Neural cell (in vitro differentiated cells): Measurements from ENCODE around the gene SV2C. TPM values are rescaled to one million over a fixed set of nuclear protein-coding genes. Genes with fewer than 3 reads are reported as not detected.

Experiments used
- H2AFZ ChIP-seq: fragments of 200-600, 300-800 bp; sonication (generic), shearing (Covaris generic); 2 replicates; pipeline ENCODE4 v1.6.0; 2014; ENCODE audit warnings: low read depth, mild to moderate bottlenecking, antibody characterized with exemption, low read length, moderate library complexity
- H3F3A ChIP-seq: fragments of 200-600 bp; shearing (Covaris generic); 2 replicates; pipeline ENCODE4 v1.6.1; 2016; ENCODE audit warnings: mild to moderate bottlenecking, moderate library complexity, mixed read lengths, antibody characterized with exemption, low read length; ENCODE audit not compliant: insufficient read depth, poor library complexity, severe bottlenecking
- H3K27ac ChIP-seq: fragments of 200-600, 300-800 bp; sonication (generic), shearing (Covaris generic); 2 replicates; pipeline ENCODE4 v1.5.1; 2014; ENCODE audit warnings: mild to moderate bottlenecking, low read length, moderate library complexity
- H3K27me3 ChIP-seq: fragments of 300-800, 200-600 bp; sonication (generic), shearing (Covaris generic); 2 replicates; pipeline ENCODE4 v1.6.0; 2014; ENCODE audit warnings: mild to moderate bottlenecking, low read depth, low read length, moderate library complexity; ENCODE audit not compliant: insufficient read depth
- H3K36me3 ChIP-seq: fragments of 300-800, 200-600 bp; sonication (generic), shearing (Covaris generic); 2 replicates; pipeline ENCODE4 v1.5.1; 2014; ENCODE audit warnings: mild to moderate bottlenecking, antibody characterized with exemption, low read length, moderate library complexity; ENCODE audit not compliant: insufficient read depth
- H3K4me2 ChIP-seq: fragments of 300-800, 200-600 bp; sonication (generic), shearing (Covaris generic); 2 replicates; pipeline ENCODE4 v1.6.0; 2014; ENCODE audit warnings: mild to moderate bottlenecking, low read length
- H3K4me3 ChIP-seq: fragments of 300-800, 200-600 bp; sonication (generic), shearing (Covaris generic); 2 replicates; pipeline ENCODE4 v1.5.1; 2014; ENCODE audit warnings: mild to moderate bottlenecking, low read length, moderate library complexity
- H3K79me2 ChIP-seq: fragments of 200-600 bp; shearing (Covaris generic); replicated peaks from 2 replicates; pipeline ENCODE4 v1.6.0; 2014; ENCODE audit warnings: mild to moderate bottlenecking, low read length, moderate library complexity; ENCODE audit not compliant: insufficient read depth
- H3K9ac ChIP-seq: fragments of 300-800, 200-600 bp; sonication (generic), shearing (Covaris generic); 2 replicates; pipeline ENCODE4 v1.6.1; 2016; ENCODE audit warnings: mild to moderate bottlenecking, low read length, mixed read lengths
- H3K9me2 ChIP-seq: fragments of 200-600 bp; shearing (Covaris generic); 2 replicates; pipeline ENCODE4 v1.6.1; 2016; ENCODE audit warnings: mild to moderate bottlenecking, low read length, mixed read lengths; ENCODE audit not compliant: insufficient read depth
- H3K9me3 ChIP-seq: fragments of 200-600, 300-800 bp; sonication (generic), shearing (Covaris generic); 2 replicates; pipeline ENCODE4 v1.6.1; 2016; ENCODE audit warnings: mild to moderate bottlenecking, mixed run types, low read length, moderate library complexity, mixed read lengths
- H4K20me1 ChIP-seq: fragments of 200-600 bp; shearing (Covaris generic); 2 replicates; pipeline ENCODE4 v1.6.1; 2016; ENCODE audit warnings: mild to moderate bottlenecking, mixed run types; ENCODE audit not compliant: insufficient read depth
- EP300 ChIP-seq: fragments of 450-650 bp; conservative IDR thresholded peaks from 2 replicates; pipeline ENCODE4 v1.6.1; 2014; ENCODE audit warnings: antibody characterized with exemption, mild to moderate bottlenecking, moderate library complexity; ENCODE audit not compliant: poor library complexity, severe bottlenecking
- EZH2 ChIP-seq: fragments of 200-600, 300-800 bp; shearing (Covaris generic), sonication (generic); IDR thresholded peaks from 2 replicates; pipeline ENCODE4 v1.6.1; 2014; ENCODE audit warnings: antibody characterized with exemption, low read length, borderline replicate concordance, mild to moderate bottlenecking; ENCODE audit not compliant: insufficient read depth, poor library complexity, severe bottlenecking
- POLR2AphosphoS5 ChIP-seq: IDR thresholded peaks from 2 replicates; pipeline ENCODE4 v1.6.1; 2012
- TAF1 ChIP-seq: IDR thresholded peaks from 2 replicates; pipeline ENCODE4 v1.6.1; 2012; ENCODE audit warnings: low read depth
- polyA plus RNA-seq: library from polyadenylated mRNA; depleted of rRNA; stranded (reverse); fragments of >200 nt; gene quantifications from 2 replicates; pipeline ENCODE4 v1.2.3, GENCODE V29; 2014
- TF ChIP-seq, protein P1 (sequence below): IDR thresholded peaks from 2 replicates; pipeline ENCODE4 v1.6.1; 2012; ENCODE audit warnings: borderline replicate concordance
- TF ChIP-seq, protein P2 (sequence below): fragments of 450-650 bp; IDR thresholded peaks from 2 replicates; pipeline ENCODE4 v1.5.1; 2014; ENCODE audit warnings: antibody characterized with exemption, mild to moderate bottlenecking, moderate library complexity; ENCODE audit not compliant: poor library complexity, severe bottlenecking

SV2C gene
- polyA plus RNA-seq, 1 donor from 2014 or later = 0.45 TPM

DNA sequence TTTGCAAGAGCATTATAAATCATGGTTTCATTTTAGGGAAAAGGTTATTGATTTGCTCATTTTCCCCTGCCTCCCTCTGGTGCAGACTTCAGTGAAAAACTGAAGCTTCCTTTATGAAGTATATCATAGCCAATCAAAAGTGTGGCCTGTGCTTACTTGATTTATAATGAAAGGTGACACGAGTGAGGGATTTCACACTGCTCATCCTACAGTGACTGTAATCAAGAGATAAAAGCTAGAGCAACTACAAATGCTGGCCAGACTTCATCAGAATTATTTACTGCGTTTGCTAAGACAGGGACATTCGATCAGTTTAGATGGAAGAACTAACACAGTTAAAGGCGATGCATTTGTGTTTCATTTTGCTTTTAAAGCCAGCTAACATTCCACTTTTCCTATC is 151.5 kb downstream of the SV2C start:
- Histone ChIP-seq H3K27ac (no peak overlapping the region), H3K79me2 (no peaks in the 10 kb centered on the region), H3K9me2 (no peaks in the 10 kb centered on the region), H3K9me3 (no peaks in the 10 kb centered on the region), H2AFZ (no peak overlapping the region), H3K9ac (no peak overlapping the region), H4K20me1 (no peaks in the 10 kb centered on the region), H3K4me2 (no peak overlapping the region), H3F3A (no peaks in the 10 kb centered on the region), H3K27me3 (no peaks in the 10 kb centered on the region), H3K4me3 (no peak overlapping the region), H3K36me3 (no peaks in the 10 kb centered on the region)
- TF ChIP-seq TAF1 (no peak), EZH2 (no peak)
- TF ChIP-seq, protein P1, sequence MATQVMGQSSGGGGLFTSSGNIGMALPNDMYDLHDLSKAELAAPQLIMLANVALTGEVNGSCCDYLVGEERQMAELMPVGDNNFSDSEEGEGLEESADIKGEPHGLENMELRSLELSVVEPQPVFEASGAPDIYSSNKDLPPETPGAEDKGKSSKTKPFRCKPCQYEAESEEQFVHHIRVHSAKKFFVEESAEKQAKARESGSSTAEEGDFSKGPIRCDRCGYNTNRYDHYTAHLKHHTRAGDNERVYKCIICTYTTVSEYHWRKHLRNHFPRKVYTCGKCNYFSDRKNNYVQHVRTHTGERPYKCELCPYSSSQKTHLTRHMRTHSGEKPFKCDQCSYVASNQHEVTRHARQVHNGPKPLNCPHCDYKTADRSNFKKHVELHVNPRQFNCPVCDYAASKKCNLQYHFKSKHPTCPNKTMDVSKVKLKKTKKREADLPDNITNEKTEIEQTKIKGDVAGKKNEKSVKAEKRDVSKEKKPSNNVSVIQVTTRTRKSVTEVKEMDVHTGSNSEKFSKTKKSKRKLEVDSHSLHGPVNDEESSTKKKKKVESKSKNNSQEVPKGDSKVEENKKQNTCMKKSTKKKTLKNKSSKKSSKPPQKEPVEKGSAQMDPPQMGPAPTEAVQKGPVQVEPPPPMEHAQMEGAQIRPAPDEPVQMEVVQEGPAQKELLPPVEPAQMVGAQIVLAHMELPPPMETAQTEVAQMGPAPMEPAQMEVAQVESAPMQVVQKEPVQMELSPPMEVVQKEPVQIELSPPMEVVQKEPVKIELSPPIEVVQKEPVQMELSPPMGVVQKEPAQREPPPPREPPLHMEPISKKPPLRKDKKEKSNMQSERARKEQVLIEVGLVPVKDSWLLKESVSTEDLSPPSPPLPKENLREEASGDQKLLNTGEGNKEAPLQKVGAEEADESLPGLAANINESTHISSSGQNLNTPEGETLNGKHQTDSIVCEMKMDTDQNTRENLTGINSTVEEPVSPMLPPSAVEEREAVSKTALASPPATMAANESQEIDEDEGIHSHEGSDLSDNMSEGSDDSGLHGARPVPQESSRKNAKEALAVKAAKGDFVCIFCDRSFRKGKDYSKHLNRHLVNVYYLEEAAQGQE = no peak

DNA sequence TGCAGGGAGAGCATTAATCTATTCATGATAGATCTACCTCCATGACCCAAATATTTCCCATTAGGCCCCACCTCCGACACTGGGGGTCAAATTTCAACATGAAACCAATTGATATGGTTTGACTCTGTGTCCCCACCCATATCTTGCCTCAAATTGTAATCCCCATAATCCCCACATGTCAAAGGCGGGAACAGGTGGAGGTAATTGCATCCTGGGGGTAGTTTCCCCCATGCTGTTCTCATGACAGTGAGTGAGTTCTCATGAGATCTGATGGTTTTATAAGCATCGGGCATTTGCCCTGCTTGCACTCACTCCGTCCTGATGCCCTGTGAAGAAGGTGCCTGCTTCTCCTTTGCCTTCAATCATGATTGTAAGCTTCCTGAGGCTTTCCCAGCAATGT is 153.5 kb downstream of the SV2C start:
- Histone ChIP-seq H3K27ac (no peak overlapping the region), H3K27me3 (no peaks in the 10 kb centered on the region), H2AFZ (no peak overlapping the region), H3K9me2 (no peaks in the 10 kb centered on the region), H4K20me1 (no peaks in the 10 kb centered on the region), H3K9me3 (no peaks in the 10 kb centered on the region), H3K4me3 (no peak overlapping the region), H3K9ac (no peak overlapping the region), H3K4me2 (no peak overlapping the region), H3F3A (no peaks in the 10 kb centered on the region), H3K36me3 (no peaks in the 10 kb centered on the region), H3K79me2 (no peaks in the 10 kb centered on the region)
- TF ChIP-seq, protein P1 = no peak
- TF ChIP-seq EP300 = no peak
- no peak for TF ChIP-seq POLR2AphosphoS5
- TF ChIP-seq, protein P2, sequence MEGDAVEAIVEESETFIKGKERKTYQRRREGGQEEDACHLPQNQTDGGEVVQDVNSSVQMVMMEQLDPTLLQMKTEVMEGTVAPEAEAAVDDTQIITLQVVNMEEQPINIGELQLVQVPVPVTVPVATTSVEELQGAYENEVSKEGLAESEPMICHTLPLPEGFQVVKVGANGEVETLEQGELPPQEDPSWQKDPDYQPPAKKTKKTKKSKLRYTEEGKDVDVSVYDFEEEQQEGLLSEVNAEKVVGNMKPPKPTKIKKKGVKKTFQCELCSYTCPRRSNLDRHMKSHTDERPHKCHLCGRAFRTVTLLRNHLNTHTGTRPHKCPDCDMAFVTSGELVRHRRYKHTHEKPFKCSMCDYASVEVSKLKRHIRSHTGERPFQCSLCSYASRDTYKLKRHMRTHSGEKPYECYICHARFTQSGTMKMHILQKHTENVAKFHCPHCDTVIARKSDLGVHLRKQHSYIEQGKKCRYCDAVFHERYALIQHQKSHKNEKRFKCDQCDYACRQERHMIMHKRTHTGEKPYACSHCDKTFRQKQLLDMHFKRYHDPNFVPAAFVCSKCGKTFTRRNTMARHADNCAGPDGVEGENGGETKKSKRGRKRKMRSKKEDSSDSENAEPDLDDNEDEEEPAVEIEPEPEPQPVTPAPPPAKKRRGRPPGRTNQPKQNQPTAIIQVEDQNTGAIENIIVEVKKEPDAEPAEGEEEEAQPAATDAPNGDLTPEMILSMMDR = no peak
- TF ChIP-seq TAF1 = no peak
